ENCODE measurements around the gene CIDEA.
"Not testable (repeated sequence)": the region's sequence is repeated elsewhere in the genome, so short reads cannot be mapped to it uniquely, and the experiment has no call there.

CIDEA gene

DNA sequence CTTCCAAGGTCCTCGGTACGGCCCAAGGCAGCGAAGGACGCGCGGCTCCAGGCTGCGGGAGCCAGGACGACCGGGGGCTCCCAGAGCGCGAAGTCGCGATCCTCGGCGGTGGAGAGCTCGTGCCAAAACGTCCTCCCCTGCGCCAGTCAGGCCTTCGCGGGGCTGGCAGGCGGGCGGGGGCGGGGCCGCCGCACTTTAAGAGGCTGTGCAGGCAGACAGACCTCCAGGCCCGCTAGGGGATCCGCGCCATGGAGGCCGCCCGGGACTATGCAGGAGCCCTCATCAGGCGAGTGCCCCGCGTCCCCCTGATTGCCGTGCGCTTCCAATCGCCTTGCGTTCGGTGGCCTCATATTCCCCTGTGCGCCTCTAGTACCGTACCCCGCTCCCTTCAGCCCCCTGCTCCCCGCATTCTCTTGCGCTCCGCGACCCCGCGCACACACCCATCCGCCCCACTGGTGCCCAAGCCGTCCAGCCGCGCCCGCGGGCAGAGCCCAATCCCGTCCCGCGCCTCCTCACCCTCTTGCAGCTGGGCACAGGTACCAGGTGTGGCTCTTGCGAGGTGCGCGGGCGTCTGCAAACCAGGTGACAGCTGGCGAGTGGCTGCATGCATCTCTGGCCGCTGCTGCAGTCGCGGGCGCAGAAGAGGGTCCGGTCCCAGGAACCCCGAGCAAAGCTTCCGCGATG, at the start of gene CIDEA:
CIDEA (plus strand) TSS at position 226 of the 684 bp plus-strand sequence; CDS start at position 249, 23 bp downstream.
- DNase-seq = no peak

GRCh38 chr18:12208296-12209153, 45.6 kb upstream of the CIDEA start:
- not testable (repeated sequence) for DNase-seq

DNA sequence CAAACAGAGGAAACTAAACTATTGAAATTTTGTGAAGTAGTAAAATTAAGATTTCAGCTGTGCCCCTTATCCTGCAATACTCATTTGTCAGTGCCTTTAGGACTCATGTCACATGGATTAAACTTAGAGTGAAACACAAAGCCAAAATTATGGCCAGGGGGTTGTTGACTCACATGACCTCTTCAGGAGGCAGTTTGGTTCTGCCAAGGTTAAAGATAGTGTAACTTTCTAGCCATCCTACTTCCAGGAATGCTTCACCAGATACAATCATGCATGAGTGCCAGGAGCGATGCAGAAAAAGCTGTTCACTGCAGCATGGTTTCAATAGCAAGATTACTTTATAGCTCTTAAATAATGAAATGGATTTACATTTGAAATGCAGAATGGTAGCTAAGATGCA, 41.9 kb upstream of the CIDEA start:
- DNase-seq = not testable (repeated sequence)

DNA sequence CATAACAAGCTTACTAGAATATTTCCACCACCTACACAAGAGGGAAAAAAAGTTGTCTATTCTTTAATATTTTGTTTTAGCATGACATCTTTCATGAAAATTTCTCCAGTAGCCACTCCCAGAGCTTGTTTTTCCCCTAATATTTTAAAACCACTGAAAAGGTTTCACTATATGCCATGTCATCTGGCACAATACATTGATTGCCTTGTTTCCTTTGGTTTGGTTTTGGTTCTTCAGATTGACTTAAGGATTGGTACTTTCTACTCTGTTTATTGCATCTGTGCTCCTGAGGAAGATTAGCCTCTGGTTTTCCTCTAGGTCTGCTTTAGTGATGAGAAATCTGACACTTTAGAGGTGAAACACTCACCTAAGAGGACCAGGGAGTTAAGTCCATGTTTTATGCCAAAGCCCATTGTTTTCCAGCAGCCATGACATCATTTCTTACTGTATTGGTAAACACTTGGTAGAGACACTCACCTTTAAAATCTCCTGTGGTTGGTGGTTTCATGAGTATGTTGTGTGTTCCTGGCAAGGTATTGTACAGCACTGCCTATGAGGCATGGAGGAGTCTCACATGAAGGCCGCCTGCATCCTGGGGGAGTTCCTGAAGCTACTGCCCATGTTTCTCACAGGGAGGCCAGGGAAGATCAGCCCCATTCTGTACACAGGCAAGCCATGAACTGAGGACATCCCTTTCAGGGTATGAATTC, 39.7 kb upstream of the CIDEA start:
- not testable (repeated sequence) for DNase-seq

DNA sequence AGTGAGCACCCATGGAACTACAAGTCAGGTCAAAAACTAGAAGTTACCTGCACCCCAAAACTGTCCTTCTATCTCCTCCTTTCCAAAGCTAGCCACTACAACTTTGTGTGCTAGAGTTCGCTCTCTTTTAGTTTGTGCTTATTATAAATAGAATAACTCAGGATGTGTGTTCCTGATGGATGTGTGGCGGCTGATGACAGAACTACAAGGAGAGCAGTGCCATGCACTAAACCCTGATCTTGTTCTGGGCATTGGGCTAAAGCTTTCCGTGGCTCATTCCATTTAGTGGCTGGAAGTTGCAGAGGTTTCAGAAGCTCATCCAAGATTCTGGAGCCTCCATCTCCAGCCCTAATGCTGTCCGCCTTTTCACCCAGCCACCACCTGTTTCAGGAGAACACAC, 37.7 kb upstream of the CIDEA start:
- DNase-seq = not testable (repeated sequence)

GRCh38 chr18:12218603-12219002, 35.6 kb upstream of the CIDEA start:
- not testable (repeated sequence) for DNase-seq

- not testable (repeated sequence) for DNase-seq
Measured at GRCh38 chr18:12222041-12222440, 32.1 kb upstream of the CIDEA start.

- DNase-seq = not testable (repeated sequence)
Measured at GRCh38 chr18:12223326-12223725, 30.8 kb upstream of the CIDEA start.

- DNase-seq = not testable (repeated sequence)
Measured at GRCh38 chr18:12226807-12227206, 27.4 kb upstream of the CIDEA start.

DNA sequence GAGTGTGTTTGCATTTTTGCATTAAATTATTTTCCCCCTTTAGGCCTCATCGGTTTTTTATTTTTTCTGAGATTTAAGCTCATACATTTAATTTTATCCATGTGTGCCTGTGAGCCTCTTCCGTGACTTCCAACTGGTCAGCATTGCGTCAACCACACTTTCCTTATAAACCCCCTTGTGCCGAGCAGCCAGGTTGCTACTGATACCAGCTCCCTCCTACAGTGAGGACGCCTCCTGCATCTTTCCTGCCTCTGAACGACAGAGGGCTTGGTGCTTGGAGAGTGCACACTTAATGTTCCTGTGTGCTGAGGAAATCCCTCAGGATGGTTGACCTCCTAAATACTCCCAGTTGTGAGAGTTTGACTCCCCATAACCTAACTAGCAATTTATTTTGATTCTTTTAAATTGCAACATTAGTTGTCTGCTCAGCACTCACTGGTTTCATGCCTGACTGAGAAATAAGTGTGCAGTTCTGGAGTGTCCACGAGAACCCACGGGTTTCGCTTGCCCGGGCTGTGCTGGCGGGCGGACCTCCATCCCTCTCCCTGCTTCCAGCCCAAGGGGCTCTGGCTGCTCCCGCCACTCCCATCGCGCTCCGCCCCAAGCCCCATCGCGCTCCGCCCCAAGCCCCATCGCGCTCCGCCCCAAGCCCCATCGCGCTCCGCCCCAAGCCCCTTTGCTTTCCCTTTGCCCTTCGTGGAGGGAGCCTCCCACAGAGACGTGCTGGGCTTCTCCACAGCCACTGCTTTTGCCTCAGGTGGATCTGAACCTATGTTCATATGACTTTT, 26.6 kb upstream of the CIDEA start:
- DNase-seq = not testable (repeated sequence)

DNA sequence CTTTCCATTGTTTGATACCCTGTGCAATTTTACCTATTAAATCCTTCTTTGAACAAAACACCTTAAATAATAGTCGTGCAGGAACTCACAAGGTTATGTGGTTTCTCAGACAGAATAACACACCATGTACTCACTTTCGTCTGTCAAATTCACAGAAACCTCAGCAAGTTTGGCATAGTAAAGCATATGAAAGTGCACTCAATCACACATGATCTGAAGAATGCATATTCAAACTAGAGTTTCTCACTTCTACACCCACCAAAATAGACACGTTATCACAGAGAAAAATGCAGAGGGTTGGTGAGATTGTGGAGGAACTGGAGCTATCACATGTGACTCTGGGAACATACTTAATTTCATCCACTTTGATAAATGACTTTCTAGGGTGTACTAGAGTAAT, 25.9 kb upstream of the CIDEA start:
- not testable (repeated sequence) for DNase-seq

DNA sequence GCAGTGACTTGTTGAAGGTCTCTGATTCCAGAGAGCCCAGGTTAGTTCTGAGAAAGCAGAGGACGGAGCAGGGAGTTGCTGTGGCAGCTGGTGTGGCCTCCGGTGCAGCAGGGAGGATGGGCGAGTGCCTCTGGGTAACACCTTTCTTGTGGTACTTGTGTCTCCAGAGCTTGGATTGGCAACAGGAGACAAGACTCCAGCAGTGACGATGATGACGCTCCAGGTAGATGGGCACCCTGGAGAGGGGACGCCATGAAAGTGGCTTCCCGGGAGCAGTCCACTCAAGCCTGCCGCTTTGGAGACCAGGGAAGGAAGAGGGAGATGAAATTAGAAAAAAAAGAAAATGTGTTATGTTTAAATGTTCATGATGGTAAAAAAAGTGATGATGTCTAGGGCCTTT, 23.6 kb upstream of the CIDEA start:
- not testable (repeated sequence) for DNase-seq

- no peak for DNase-seq
Measured at GRCh38 chr18:12231040-12231882, 22.9 kb upstream of the CIDEA start.

GRCh38 chr18:12231986-12232385, 22.2 kb upstream of the CIDEA start:
- no peak for DNase-seq

DNA sequence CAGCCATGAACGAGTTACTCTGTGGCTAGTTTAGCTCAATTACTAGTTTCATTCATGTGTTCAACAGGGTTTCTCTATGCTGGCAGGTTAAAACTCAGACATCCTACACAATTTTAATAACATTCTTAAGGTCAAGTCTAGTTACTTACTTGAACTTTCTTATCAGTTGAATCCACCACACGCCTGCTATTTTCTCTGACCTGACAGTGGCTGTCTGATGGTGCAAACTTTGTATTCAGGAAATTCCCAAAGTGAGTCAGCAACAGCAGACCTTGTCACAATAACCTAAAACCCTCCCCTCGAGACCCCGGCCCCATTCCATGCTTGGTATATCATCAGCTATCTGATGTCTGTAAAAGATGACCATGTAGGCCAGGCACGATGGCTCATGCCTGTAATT, 20.8 kb upstream of the CIDEA start:
- DNase-seq = no peak

- DNase-seq = no peak
Measured at GRCh38 chr18:12234451-12235190, 19.5 kb upstream of the CIDEA start.

DNA sequence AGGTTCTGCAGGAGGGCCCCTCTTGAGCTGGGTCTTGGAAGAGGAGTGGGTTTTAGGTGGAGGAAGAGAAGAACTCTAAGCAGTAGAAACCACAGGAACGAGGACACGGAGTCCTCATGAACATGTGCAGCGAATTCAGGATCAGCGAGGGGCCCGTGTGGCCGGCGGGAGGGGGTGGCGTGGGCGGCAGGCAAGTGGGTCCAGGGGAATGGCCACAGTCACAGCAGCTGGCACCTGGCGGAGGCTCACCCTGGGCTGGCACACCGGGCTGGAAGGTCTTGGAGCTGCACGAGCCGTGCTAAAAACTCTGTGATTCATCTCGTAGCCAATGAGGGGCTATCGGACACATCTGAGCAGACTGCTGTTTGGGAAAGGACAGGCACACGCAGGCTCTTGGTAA, 18.0 kb upstream of the CIDEA start:
- no peak for DNase-seq

- peak; percentile 85 for DNase-seq
Measured at GRCh38 chr18:12236934-12237832, 17.0 kb upstream of the CIDEA start.

DNA sequence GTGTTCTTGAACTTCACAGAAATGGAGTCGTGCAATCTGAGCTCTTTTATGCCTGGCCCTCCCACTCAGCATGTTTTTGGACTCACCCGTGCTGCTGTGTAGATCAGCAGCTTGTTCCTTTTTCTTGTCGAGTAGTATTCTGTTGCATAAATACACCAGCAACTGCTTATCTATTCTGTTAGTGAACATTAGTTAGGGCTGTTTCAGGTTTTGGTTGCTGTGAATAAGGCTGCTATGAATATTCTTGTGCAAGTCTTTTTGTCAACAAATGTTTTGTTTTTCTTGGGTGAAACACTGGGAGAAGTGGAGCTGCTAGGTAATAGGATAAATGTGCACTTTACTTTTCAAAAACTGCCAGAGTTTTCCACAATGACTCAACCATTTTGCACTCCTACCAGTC, 15.3 kb upstream of the CIDEA start:
- DNase-seq = no peak

- no peak for DNase-seq
Measured at GRCh38 chr18:12239431-12239830, 14.7 kb upstream of the CIDEA start.

Data from activated CD4-positive, alpha-beta T cell treated with anti-CD3 and anti-CD28 coated beads, Interleukin-2, Interleukin-6, amounts not matched to agents 100 ng/mL and 50 ng/mL, durations not matched to agents 16 hours and 8 hours (primary cell).